HEK293T (cell line): ENCODE data around the gene ZNF44.
"Not testable (repeated sequence)": the region's sequence is repeated elsewhere in the genome, so short reads cannot be mapped to it uniquely, and the experiment has no call there.

Source experiments
- CTCF ChIA-PET: fragments of 350-600 bp; formaldehyde crosslinking; extraction: SDS; loops from one replicate; lab custom pipeline; 2021; ENCODE audit warnings: antibody characterized with exemption, inconsistent platforms; lab: Yijun Ruan, JAX
- POLR2A ChIA-PET: fragments of 350-600 bp; formaldehyde crosslinking; extraction: SDS; loops from one replicate; lab custom pipeline; 2020; ENCODE audit warnings: antibody characterized with exemption, inconsistent platforms; lab: Yijun Ruan, JAX
- DNase-seq: peaks from one replicate; pipeline ENCODE4 v3.0.0; 2012; ENCODE audit warnings: mixed read lengths; ENCODE audit errors: extremely low spot score
- ARNT ChIP-seq: fragments of 450-650 bp; IDR thresholded peaks from 2 replicates; pipeline ENCODE4 v1.6.1; 2017; ENCODE audit warnings: mild to moderate bottlenecking
- BHLHE40 ChIP-seq: fragments of 450-650 bp; IDR thresholded peaks from 2 replicates; pipeline ENCODE4 v1.6.1; 2016; ENCODE audit warnings: mild to moderate bottlenecking, moderate library complexity, borderline replicate concordance
- CTBP1 ChIP-seq: fragments of 450-650 bp; IDR thresholded peaks from 2 replicates; pipeline ENCODE4 v1.6.1; 2016; ENCODE audit warnings: borderline replicate concordance
- ELF4 ChIP-seq: fragments of 450-650 bp; IDR thresholded peaks from 2 replicates; pipeline ENCODE4 v1.6.1; 2017; ENCODE audit warnings: antibody characterized with exemption
- FOXA1 ChIP-seq: fragments of 450-650 bp; IDR thresholded peaks from 2 replicates; pipeline ENCODE4 v1.6.1; 2016; ENCODE audit warnings: mild to moderate bottlenecking
- FOXK2 ChIP-seq: fragments of 450-650 bp; IDR thresholded peaks from 2 replicates; pipeline ENCODE4 v1.6.1; 2016; ENCODE audit warnings: mild to moderate bottlenecking
- FOXM1 ChIP-seq: fragments of 450-650 bp; IDR thresholded peaks from 2 replicates; pipeline ENCODE4 v1.6.1; 2017; ENCODE audit warnings: mild to moderate bottlenecking, borderline replicate concordance
- HDGF ChIP-seq: fragments of 450-650 bp; IDR thresholded peaks from 2 replicates; pipeline ENCODE4 v1.6.1; 2017; ENCODE audit warnings: antibody characterized with exemption, borderline replicate concordance
- L3MBTL2 ChIP-seq: fragments of 450-650 bp; conservative IDR thresholded peaks from 2 replicates; pipeline ENCODE4 v1.6.1; 2016; ENCODE audit warnings: mild to moderate bottlenecking
- LEF1 ChIP-seq: fragments of 450-650 bp; IDR thresholded peaks from 2 replicates; pipeline ENCODE4 v1.6.1; 2017; ENCODE audit warnings: mild to moderate bottlenecking, borderline replicate concordance
- NFRKB ChIP-seq: fragments of 450-650 bp; IDR thresholded peaks from 2 replicates; pipeline ENCODE4 v1.6.1; 2016; ENCODE audit warnings: mild to moderate bottlenecking, moderate library complexity
- PKNOX1 ChIP-seq: fragments of 450-650 bp; IDR thresholded peaks from 2 replicates; pipeline ENCODE4 v1.6.1; 2016
- SP1 ChIP-seq: fragments of 450-650 bp; IDR thresholded peaks from 2 replicates; pipeline ENCODE4 v1.6.1; 2017
- SUZ12 ChIP-seq: fragments of 450-650 bp; IDR thresholded peaks from 2 replicates; pipeline ENCODE4 v1.6.1; 2016; ENCODE audit warnings: mild to moderate bottlenecking
- TARDBP ChIP-seq: fragments of 450-650 bp; IDR thresholded peaks from 2 replicates; pipeline ENCODE4 v1.6.1; 2016
- ZNF384 ChIP-seq: fragments of 450-650 bp; IDR thresholded peaks from 2 replicates; pipeline ENCODE4 v1.6.1; 2016

The ZNF44 gene

GRCh38 chr19:12314553-12314952 lies 19.9 kb upstream of the ZNF44 start:
- CTCF ChIA-PET, result no interaction called here
- TF ChIP-seq SUZ12, result no peak
- no peak for TF ChIP-seq BHLHE40
- TF ChIP-seq LEF1, result no peak
- TF ChIP-seq PKNOX1, result no peak
- no peak for TF ChIP-seq CTBP1
- no peak for TF ChIP-seq ARNT
- TF ChIP-seq SP1, result no peak
- TF ChIP-seq FOXK2, result no peak
- no peak for TF ChIP-seq HDGF
- no peak for TF ChIP-seq FOXA1
- TF ChIP-seq L3MBTL2, result no peak
- no peak for TF ChIP-seq ZNF384
- no peak for TF ChIP-seq ELF4
- TF ChIP-seq TARDBP, result no peak
- TF ChIP-seq NFRKB, result no peak
- TF ChIP-seq FOXM1, result no peak
- no peak for DNase-seq
- POLR2A ChIA-PET, result no interaction called here

GRCh38 chr19:12308891-12309290 lies 14.2 kb upstream of the ZNF44 start:
- POLR2A ChIA-PET, DNase-seq: not testable (repeated sequence)

GRCh38 chr19:12295191-12295590 lies 508 bp upstream of the ZNF44 start:
- POLR2A ChIA-PET, result interaction anchor here (0.6 to 1.0 kb wide), 2 partner anchors 38 to 233 kb away, joined by 3 to 6 read pairs; partner anchors contain the start of gene ZNF563
- DNase-seq, result no peak
- TF ChIP-seq PKNOX1 (no peak), FOXA1 (no peak), NFRKB (no peak), ZNF384 (no peak), LEF1 (no peak), FOXK2 (no peak), CTBP1 (no peak), FOXM1 (no peak), HDGF (no peak), TARDBP (no peak), ARNT (no peak), L3MBTL2 (no peak)
- CTCF ChIA-PET, result interaction anchor here (0.7 kb wide), 1 partner anchor 7 kb away, joined by 3 read pairs; no protein-coding TSS in a partner anchor

More at GRCh38 chr19:12308891-12309290, 14.2 kb upstream of the ZNF44 start:
- CTCF ChIA-PET, result not testable (repeated sequence)

- POLR2A ChIA-PET, result no interaction called here
- peak; percentile 21 for DNase-seq
- CTCF ChIA-PET, result no interaction called here
- TF ChIP-seq LEF1 (no peak), ELF4 (no peak), CTBP1 (no peak), ARNT (no peak), SUZ12 (no peak), HDGF (no peak), SP1 (no peak), L3MBTL2 (no peak), BHLHE40 (no peak), FOXK2 (no peak), FOXA1 (no peak), FOXM1 (no peak), PKNOX1 (no peak), ZNF384 (no peak)
These were observed 870 bp downstream of the ZNF44 start for GRCh38 chr19:12293777-12294248.

- no peak for TF ChIP-seq SP1
- DNase-seq, result no peak
- CTCF ChIA-PET, result no interaction called here
- POLR2A ChIA-PET, result no interaction called here
These were observed 5.0 kb downstream of the ZNF44 start for GRCh38 chr19:12289790-12290065.

- POLR2A ChIA-PET, result no interaction called here
- TF ChIP-seq ARNT, result no peak
- TF ChIP-seq HDGF, result no peak
- no peak for TF ChIP-seq SP1
- no peak for TF ChIP-seq CTBP1
- no peak for TF ChIP-seq FOXK2
- no peak for TF ChIP-seq L3MBTL2
- TF ChIP-seq ELF4, result no peak
- TF ChIP-seq NFRKB, result no peak
- no peak for TF ChIP-seq BHLHE40
- TF ChIP-seq PKNOX1, result no peak
- no peak for TF ChIP-seq FOXA1
- no peak for TF ChIP-seq LEF1
- TF ChIP-seq SUZ12, result no peak
- no peak for TF ChIP-seq ZNF384
- TF ChIP-seq TARDBP, result no peak
- no peak for TF ChIP-seq FOXM1
- DNase-seq, result no peak
- CTCF ChIA-PET, result no interaction called here
These were observed 6.7 kb downstream of the ZNF44 start for GRCh38 chr19:12287958-12288500.
